A549 (cell line): Measurements from ENCODE around the gene BHLHA15.

Source experiments
- CBX2 ChIP-seq: fragments of 200-600 bp; sonication (generic); IDR thresholded peaks from 2 replicates; pipeline ENCODE4 v1.6.1; 2016; ENCODE audit warnings: low read depth, mild to moderate bottlenecking, borderline replicate concordance
- CBX8 ChIP-seq: fragments of 200-600 bp; sonication (generic); IDR thresholded peaks from 2 replicates; pipeline ENCODE4 v1.6.1; 2016
- FOSL2 ChIP-seq, 2 experiments: fragments of 450-650 bp in 1 of 2; fragments of >200 bp in 1 of 2; sonication (Bioruptor Twin) in 1 of 2; formaldehyde crosslinking; IDR thresholded peaks; 2 replicates each; pipeline versions ENCODE4 v1.5.0 to v1.6.1; 2016 to 2020; ENCODE audit warnings: mild to moderate bottlenecking in 1 of 2, moderate library complexity in 1 of 2
- JUNB ChIP-seq: fragments of >200 bp; sonication (Bioruptor Twin); formaldehyde crosslinking; IDR thresholded peaks from 2 replicates; pipeline ENCODE4 v1.6.1; 2016
- POLR2AphosphoS2 ChIP-seq: conservative IDR thresholded peaks from 2 replicates; pipeline ENCODE4 v1.6.1; 2012; ENCODE audit warnings: low read length, improper control_type of control experiment, inconsistent platforms
- RARB ChIP-seq: fragments of 250-450 bp; sonication (Bioruptor Pico); IDR thresholded peaks from 2 replicates; pipeline ENCODE4 v1.8.0; 2021; ENCODE audit warnings: mild to moderate bottlenecking, moderate library complexity
- RCOR1 ChIP-seq: fragments of 150-350 bp; IDR thresholded peaks from 2 replicates; pipeline ENCODE4 v1.6.1; 2014; ENCODE audit warnings: antibody characterized with exemption, low read length, low read depth
- RFX5 ChIP-seq: fragments of 450-650 bp; IDR thresholded peaks from 2 replicates; pipeline ENCODE4 v1.7.1; 2014; ENCODE audit warnings: antibody characterized with exemption, mild to moderate bottlenecking, moderate library complexity
- ZNF302 ChIP-seq: fragments of 250-450 bp; sonication (Bioruptor Pico); IDR thresholded peaks from 2 replicates; pipeline ENCODE4 v1.9.0; 2021; ENCODE audit warnings: inconsistent platforms, mild to moderate bottlenecking, moderate library complexity
- TF ChIP-seq, protein P1 (sequence below): fragments of >200 bp; sonication (Bioruptor Twin); formaldehyde crosslinking; IDR thresholded peaks from 3 replicates; pipeline ENCODE4 v1.5.1; 2016
- TF ChIP-seq, protein P2 (sequence below): IDR thresholded peaks from 2 replicates; pipeline ENCODE4 v1.6.1; 2012
- TF ChIP-seq, protein P3 (sequence below): fragments of 150-350 bp; IDR thresholded peaks from 2 replicates; pipeline ENCODE4 v1.6.1; 2014; ENCODE audit warnings: low read depth, mild to moderate bottlenecking, low read length
- TF ChIP-seq, protein P4 (sequence below): fragments of 200-600 bp; sonication (generic); IDR thresholded peaks from 2 replicates; pipeline ENCODE4 v1.6.1; 2016; ENCODE audit warnings: antibody characterized with exemption, mild to moderate bottlenecking, moderate library complexity

DNA sequence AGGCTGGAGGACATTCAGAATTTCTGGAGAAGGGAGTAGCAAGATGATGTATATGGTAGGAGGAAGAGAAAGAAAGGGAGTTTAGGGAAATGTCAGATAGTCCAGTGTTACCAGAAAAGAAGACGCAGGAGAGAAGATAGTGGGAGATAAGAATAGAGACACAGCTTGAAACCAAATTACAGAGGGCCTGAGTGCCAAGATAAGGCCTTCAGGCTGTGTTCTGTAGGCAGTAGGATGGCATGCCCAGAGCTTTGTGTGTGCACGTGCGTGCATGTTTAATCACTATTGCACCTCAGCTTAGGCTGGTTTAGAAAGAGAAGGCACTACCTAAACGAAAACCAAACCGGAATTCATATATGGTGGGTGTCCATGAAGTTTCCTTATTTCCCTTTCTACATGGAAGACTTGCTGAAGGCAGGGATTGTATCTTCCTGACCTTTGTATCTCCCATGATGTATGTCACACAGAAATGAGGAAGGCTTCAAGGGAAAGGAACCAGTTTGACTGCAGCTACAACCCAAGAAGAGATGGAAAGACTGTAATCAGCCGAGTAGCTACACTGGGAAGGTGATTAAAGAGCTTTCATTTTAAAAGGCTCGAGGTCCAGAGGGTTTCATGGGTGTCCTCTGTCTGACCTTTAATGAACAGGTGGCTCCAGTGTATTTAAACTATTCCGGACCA, 35.8 kb upstream of the BHLHA15 start:
- no peak for TF ChIP-seq RFX5
- no peak for TF ChIP-seq POLR2AphosphoS2
- no peak for TF ChIP-seq RARB (CRISPR knock-in tag)
- TF ChIP-seq, protein P1, sequence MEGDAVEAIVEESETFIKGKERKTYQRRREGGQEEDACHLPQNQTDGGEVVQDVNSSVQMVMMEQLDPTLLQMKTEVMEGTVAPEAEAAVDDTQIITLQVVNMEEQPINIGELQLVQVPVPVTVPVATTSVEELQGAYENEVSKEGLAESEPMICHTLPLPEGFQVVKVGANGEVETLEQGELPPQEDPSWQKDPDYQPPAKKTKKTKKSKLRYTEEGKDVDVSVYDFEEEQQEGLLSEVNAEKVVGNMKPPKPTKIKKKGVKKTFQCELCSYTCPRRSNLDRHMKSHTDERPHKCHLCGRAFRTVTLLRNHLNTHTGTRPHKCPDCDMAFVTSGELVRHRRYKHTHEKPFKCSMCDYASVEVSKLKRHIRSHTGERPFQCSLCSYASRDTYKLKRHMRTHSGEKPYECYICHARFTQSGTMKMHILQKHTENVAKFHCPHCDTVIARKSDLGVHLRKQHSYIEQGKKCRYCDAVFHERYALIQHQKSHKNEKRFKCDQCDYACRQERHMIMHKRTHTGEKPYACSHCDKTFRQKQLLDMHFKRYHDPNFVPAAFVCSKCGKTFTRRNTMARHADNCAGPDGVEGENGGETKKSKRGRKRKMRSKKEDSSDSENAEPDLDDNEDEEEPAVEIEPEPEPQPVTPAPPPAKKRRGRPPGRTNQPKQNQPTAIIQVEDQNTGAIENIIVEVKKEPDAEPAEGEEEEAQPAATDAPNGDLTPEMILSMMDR = no peak
- TF ChIP-seq CBX8 = no peak
- TF ChIP-seq, protein P2, sequence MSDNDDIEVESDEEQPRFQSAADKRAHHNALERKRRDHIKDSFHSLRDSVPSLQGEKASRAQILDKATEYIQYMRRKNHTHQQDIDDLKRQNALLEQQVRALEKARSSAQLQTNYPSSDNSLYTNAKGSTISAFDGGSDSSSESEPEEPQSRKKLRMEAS = no peak
- TF ChIP-seq ZNF302 (CRISPR knock-in tag) = no peak
- no peak for TF ChIP-seq JUNB
- TF ChIP-seq CBX2 = no peak
- no peak for TF ChIP-seq FOSL2 (IDR thresholded peaks at IDR 0.05)
- TF ChIP-seq FOSL2 (CRISPR knock-in tag; IDR thresholded peaks at IDR 0.05) = no peak
- TF ChIP-seq, protein P3, sequence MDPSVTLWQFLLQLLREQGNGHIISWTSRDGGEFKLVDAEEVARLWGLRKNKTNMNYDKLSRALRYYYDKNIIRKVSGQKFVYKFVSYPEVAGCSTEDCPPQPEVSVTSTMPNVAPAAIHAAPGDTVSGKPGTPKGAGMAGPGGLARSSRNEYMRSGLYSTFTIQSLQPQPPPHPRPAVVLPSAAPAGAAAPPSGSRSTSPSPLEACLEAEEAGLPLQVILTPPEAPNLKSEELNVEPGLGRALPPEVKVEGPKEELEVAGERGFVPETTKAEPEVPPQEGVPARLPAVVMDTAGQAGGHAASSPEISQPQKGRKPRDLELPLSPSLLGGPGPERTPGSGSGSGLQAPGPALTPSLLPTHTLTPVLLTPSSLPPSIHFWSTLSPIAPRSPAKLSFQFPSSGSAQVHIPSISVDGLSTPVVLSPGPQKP = no peak
- TF ChIP-seq, protein P4, sequence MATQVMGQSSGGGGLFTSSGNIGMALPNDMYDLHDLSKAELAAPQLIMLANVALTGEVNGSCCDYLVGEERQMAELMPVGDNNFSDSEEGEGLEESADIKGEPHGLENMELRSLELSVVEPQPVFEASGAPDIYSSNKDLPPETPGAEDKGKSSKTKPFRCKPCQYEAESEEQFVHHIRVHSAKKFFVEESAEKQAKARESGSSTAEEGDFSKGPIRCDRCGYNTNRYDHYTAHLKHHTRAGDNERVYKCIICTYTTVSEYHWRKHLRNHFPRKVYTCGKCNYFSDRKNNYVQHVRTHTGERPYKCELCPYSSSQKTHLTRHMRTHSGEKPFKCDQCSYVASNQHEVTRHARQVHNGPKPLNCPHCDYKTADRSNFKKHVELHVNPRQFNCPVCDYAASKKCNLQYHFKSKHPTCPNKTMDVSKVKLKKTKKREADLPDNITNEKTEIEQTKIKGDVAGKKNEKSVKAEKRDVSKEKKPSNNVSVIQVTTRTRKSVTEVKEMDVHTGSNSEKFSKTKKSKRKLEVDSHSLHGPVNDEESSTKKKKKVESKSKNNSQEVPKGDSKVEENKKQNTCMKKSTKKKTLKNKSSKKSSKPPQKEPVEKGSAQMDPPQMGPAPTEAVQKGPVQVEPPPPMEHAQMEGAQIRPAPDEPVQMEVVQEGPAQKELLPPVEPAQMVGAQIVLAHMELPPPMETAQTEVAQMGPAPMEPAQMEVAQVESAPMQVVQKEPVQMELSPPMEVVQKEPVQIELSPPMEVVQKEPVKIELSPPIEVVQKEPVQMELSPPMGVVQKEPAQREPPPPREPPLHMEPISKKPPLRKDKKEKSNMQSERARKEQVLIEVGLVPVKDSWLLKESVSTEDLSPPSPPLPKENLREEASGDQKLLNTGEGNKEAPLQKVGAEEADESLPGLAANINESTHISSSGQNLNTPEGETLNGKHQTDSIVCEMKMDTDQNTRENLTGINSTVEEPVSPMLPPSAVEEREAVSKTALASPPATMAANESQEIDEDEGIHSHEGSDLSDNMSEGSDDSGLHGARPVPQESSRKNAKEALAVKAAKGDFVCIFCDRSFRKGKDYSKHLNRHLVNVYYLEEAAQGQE = no peak
- TF ChIP-seq RCOR1 = no peak
